ENCODE measurements around the gene CAPN9. TPM values are rescaled to one million over a fixed set of nuclear protein-coding genes. Genes with fewer than 3 reads are reported as not detected.
"Not testable (repeated sequence)": the region's sequence is repeated elsewhere in the genome, so short reads cannot be mapped to it uniquely, and the experiment has no call there.

CAPN9 gene
- not detected for total RNA-seq

GRCh38 chr1:230747127-230747730, at the start of gene CAPN9:
TSS of gene CAPN9 (plus strand) at chr1:230747388. CDS start at chr1:230747497, 109 bp downstream.
- Mint-ChIP-seq H3K4me1 (no peaks in the 10 kb centered on the region), H3K27me3 (peaks cover 3% of the 10 kb centered on the region), H3K9me3 (no peaks in the 10 kb centered on the region), H3K36me3 (no peaks in the 10 kb centered on the region), H3K27ac (no peak within 1 kb of the TSS), H3K4me3 (no peak within 1 kb of the TSS)
- POLR2A ChIA-PET: no interaction called here
- no peak for ATAC-seq (ENCODE audit: low read depth)
- no peak for DNase-seq

- POLR2A ChIA-PET: no interaction called here
- H3K27me3 Mint-ChIP-seq: peaks cover 3% of the 10 kb centered on the region
- peaks cover 11% of the 10 kb centered on the region for H3K4me1 Mint-ChIP-seq
- ATAC-seq (ENCODE audit: low read depth) (no peak), DNase-seq (no peak)
- peaks cover 5% of the 10 kb centered on the region for H3K36me3 Mint-ChIP-seq
- no peaks in the 10 kb centered on the region for H3K9me3 Mint-ChIP-seq
- no peak overlapping the region for H3K4me3 Mint-ChIP-seq
- no peak overlapping the region for H3K27ac Mint-ChIP-seq
These were observed 49.1 kb upstream of the CAPN9 start for GRCh38 chr1:230698130-230698529.

- H3K9me3 Mint-ChIP-seq; H3K27me3 Mint-ChIP-seq; H3K36me3 Mint-ChIP-seq; ATAC-seq (ENCODE audit: low read depth); POLR2A ChIA-PET; H3K27ac Mint-ChIP-seq; H3K4me3 Mint-ChIP-seq; DNase-seq: not testable (repeated sequence)
- peaks cover 10% of the 10 kb centered on the region for H3K4me1 Mint-ChIP-seq
These were observed 48.2 kb upstream of the CAPN9 start for GRCh38 chr1:230698964-230699363.

GRCh38 chr1:230699716-230700115, 47.5 kb upstream of the CAPN9 start:
- Mint-ChIP-seq H3K9me3 (no peaks in the 10 kb centered on the region), H3K4me3 (no peak overlapping the region), H3K27me3 (peaks cover 3% of the 10 kb centered on the region), H3K36me3 (no peaks in the 10 kb centered on the region), H3K27ac (no peak overlapping the region), H3K4me1 (peaks cover 4% of the 10 kb centered on the region)
- DNase-seq (no peak), ATAC-seq (ENCODE audit: low read depth) (no peak)
- POLR2A ChIA-PET: no interaction called here

GRCh38 chr1:230700132-230700531, 47.1 kb upstream of the CAPN9 start:
- no peak for ATAC-seq (ENCODE audit: low read depth)
- DNase-seq: no peak

GRCh38 chr1:230701434-230701833, 45.8 kb upstream of the CAPN9 start:
- no peak overlapping the region for H3K27ac Mint-ChIP-seq
- H3K4me3 Mint-ChIP-seq: no peak overlapping the region
- peaks cover 3% of the 10 kb centered on the region for H3K27me3 Mint-ChIP-seq
- H3K9me3 Mint-ChIP-seq: no peaks in the 10 kb centered on the region
- ATAC-seq (ENCODE audit: low read depth) (no peak), DNase-seq (no peak)
- POLR2A ChIA-PET: no interaction called here
- no peaks in the 10 kb centered on the region for H3K36me3 Mint-ChIP-seq
- H3K4me1 Mint-ChIP-seq: no peaks in the 10 kb centered on the region

More at GRCh38 chr1:230700132-230700531, 47.1 kb upstream of the CAPN9 start:
- H3K27ac Mint-ChIP-seq: no peak overlapping the region
- peaks cover 3% of the 10 kb centered on the region for H3K27me3 Mint-ChIP-seq
- POLR2A ChIA-PET: no interaction called here
- H3K9me3 Mint-ChIP-seq: no peaks in the 10 kb centered on the region
- no peaks in the 10 kb centered on the region for H3K36me3 Mint-ChIP-seq
- peaks cover 2% of the 10 kb centered on the region for H3K4me1 Mint-ChIP-seq
- H3K4me3 Mint-ChIP-seq: no peak overlapping the region

GRCh38 chr1:230701895-230702768, 45.1 kb upstream of the CAPN9 start:
- H3K4me1 Mint-ChIP-seq: no peaks in the 10 kb centered on the region
- POLR2A ChIA-PET: no interaction called here
- no peak overlapping the region for H3K4me3 Mint-ChIP-seq
- no peak overlapping the region for H3K27ac Mint-ChIP-seq
- no peaks in the 10 kb centered on the region for H3K9me3 Mint-ChIP-seq
- peaks cover 3% of the 10 kb centered on the region for H3K27me3 Mint-ChIP-seq
- H3K36me3 Mint-ChIP-seq: no peaks in the 10 kb centered on the region
- no peak for DNase-seq
- no peak for ATAC-seq (ENCODE audit: low read depth)

- no peaks in the 10 kb centered on the region for H3K36me3 Mint-ChIP-seq
- POLR2A ChIA-PET: no interaction called here
- H3K27me3 Mint-ChIP-seq: peaks cover 6% of the 10 kb centered on the region
- ATAC-seq (ENCODE audit: low read depth) (no peak), DNase-seq (no peak)
- H3K9me3 Mint-ChIP-seq: no peaks in the 10 kb centered on the region
- no peak overlapping the region for H3K4me3 Mint-ChIP-seq
- no peak overlapping the region for H3K27ac Mint-ChIP-seq
- H3K4me1 Mint-ChIP-seq: peaks cover 5% of the 10 kb centered on the region
These were observed 44.1 kb upstream of the CAPN9 start for GRCh38 chr1:230702934-230703678.

- POLR2A ChIA-PET: no interaction called here
- peaks cover 10% of the 10 kb centered on the region for H3K4me1 Mint-ChIP-seq
- H3K36me3 Mint-ChIP-seq: no peaks in the 10 kb centered on the region
- no peak overlapping the region for H3K27ac Mint-ChIP-seq
- peaks cover 11% of the 10 kb centered on the region for H3K27me3 Mint-ChIP-seq
- H3K4me3 Mint-ChIP-seq: no peak overlapping the region
- no peak for DNase-seq
- no peak for ATAC-seq (ENCODE audit: low read depth)
- no peaks in the 10 kb centered on the region for H3K9me3 Mint-ChIP-seq
These were observed 43.4 kb upstream of the CAPN9 start for GRCh38 chr1:230703679-230704385.

- no peak overlapping the region for H3K27ac Mint-ChIP-seq
- peaks cover 11% of the 10 kb centered on the region for H3K4me1 Mint-ChIP-seq
- DNase-seq (no peak), ATAC-seq (ENCODE audit: low read depth) (no peak)
- H3K4me3 Mint-ChIP-seq: no peak overlapping the region
- no peaks in the 10 kb centered on the region for H3K36me3 Mint-ChIP-seq
- H3K9me3 Mint-ChIP-seq: no peaks in the 10 kb centered on the region
- H3K27me3 Mint-ChIP-seq: peaks cover 11% of the 10 kb centered on the region
- POLR2A ChIA-PET: no interaction called here
These were observed 42.4 kb upstream of the CAPN9 start for GRCh38 chr1:230704830-230705229.

GRCh38 chr1:230705289-230706019, 41.7 kb upstream of the CAPN9 start:
- Mint-ChIP-seq H3K27me3 (peaks cover 11% of the 10 kb centered on the region), H3K9me3 (no peaks in the 10 kb centered on the region), H3K27ac (no peak overlapping the region), H3K4me3 (no peak overlapping the region), H3K4me1 (peaks cover 11% of the 10 kb centered on the region), H3K36me3 (no peaks in the 10 kb centered on the region)
- DNase-seq (no peak), ATAC-seq (ENCODE audit: low read depth) (no peak)
- POLR2A ChIA-PET: no interaction called here

GRCh38 chr1:230706020-230706699, 41.0 kb upstream of the CAPN9 start:
- Mint-ChIP-seq H3K27ac (no peak overlapping the region), H3K27me3 (peaks cover 11% of the 10 kb centered on the region), H3K4me3 (no peak overlapping the region), H3K9me3 (no peaks in the 10 kb centered on the region), H3K4me1 (peaks cover 11% of the 10 kb centered on the region), H3K36me3 (no peaks in the 10 kb centered on the region)
- ATAC-seq (ENCODE audit: low read depth) (no peak), DNase-seq (no peak)
- POLR2A ChIA-PET: no interaction called here
